ENCODE data around the gene PRMT7.
A peak's percentile ranks its signal among the peaks of the same experiment; 100 is the strongest.

Gene PRMT7

GRCh38 chr16:68396481-68396880 lies 85.7 kb downstream of the PRMT7 start:
- peak; percentile 79 for DNase-seq (ENCODE audit: low spot score)

DNA sequence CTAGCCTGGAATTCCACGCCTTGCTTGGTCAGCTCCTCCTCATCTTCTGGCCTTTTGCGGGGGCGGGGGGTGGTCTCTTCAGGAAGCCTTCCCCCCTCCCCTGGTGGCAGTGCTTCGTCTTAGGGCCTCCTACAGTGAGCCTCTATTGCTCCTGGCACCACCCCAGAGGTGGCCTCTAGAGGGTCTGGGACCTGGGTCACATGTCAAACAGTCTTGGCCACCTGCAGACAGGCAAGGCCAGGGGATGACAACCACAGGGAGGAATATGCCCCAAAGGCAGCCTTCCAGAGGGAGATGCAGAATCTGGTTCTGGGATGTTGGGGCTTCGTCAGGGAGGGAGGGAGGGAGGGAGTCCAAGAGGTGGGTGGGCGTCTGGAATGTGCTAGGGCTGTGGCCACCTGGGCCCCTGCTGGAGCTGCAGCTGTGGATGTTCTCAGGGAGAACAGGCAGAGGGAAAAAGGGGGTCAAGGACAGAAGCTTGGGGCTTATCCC lies 86.9 kb downstream of the PRMT7 start:
- no peak for DNase-seq (ENCODE audit: low spot score)

DNA sequence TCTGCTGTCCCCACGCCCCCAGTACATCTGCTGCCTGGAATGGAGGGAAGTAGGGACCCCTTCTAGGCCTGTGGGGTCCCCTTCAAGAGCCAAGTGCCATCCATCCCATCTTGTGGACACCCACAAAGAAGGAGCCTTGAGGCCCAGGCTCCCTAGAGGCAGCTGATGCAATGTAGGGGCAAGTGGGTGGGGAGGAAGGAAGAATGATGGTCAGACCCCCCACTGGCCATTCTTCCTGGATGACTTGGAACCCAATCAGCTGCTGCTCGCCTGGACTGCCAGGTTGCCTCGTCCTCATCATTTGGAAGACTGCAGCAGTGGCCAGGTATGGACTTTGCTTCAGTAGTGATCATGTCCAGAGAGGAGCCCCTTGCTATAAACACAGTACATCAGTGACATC lies 88.6 kb downstream of the PRMT7 start:
- DNase-seq (ENCODE audit: low spot score), result no peak

GRCh38 chr16:68400083-68400923 lies 89.5 kb downstream of the PRMT7 start:
- no peak for DNase-seq (ENCODE audit: low spot score)

GRCh38 chr16:68400924-68401460 lies 90.2 kb downstream of the PRMT7 start:
- DNase-seq (ENCODE audit: low spot score), result no peak

- peak; percentile 87 for DNase-seq (ENCODE audit: low spot score)
Observed at GRCh38 chr16:68401871-68402747, 91.3 kb downstream of the PRMT7 start.

- DNase-seq (ENCODE audit: low spot score), result no peak
Observed at GRCh38 chr16:68402748-68403040, 91.9 kb downstream of the PRMT7 start.

- DNase-seq (ENCODE audit: low spot score), result no peak
Observed at GRCh38 chr16:68403177-68403576, 92.4 kb downstream of the PRMT7 start.

- DNase-seq (ENCODE audit: low spot score), result no peak
Observed at GRCh38 chr16:68403704-68404103, 92.9 kb downstream of the PRMT7 start.

DNA sequence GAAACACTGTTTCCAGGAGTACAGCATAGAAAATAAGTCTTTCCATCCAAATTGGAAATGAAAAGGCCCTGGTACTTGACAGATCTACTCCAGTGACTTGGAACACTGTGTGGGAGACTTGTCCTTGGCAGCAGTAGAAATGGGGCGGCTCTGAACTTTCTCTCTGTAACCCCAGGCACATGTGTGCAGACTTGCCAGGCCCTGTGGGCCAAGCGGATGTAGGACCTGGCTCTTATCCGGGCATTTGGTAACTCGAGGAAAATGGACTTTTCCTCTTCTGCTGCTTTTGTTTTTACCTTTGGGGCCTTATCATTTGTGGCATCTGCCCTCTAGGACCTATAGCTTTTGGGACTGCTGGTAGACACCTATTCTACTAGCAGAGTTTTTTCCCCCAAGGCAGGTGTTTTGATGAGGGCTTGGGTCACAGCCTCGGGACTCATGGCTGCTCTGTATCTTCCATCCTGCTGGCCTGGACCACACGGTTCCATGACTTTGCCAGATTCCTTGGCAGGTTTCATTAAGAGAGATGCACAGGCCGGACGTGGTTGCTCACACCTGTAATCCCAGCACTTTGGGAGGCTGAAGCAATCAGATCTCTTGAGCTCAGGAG lies 94.0 kb downstream of the PRMT7 start:
- DNase-seq (ENCODE audit: low spot score), result no peak

GRCh38 chr16:68406458-68407152 lies 95.8 kb downstream of the PRMT7 start:
- DNase-seq (ENCODE audit: low spot score), result peak; percentile 76

All from AG20443 (cell line).